GM23248 (cell line): ENCODE measurements around the gene GTF3C5.

Experiments used
- EZH2 ChIP-seq: fragments of 200-600 bp; sonication (generic); IDR thresholded peaks from 2 replicates; pipeline ENCODE4 v1.6.1; 2018; ENCODE audit warnings: antibody characterized with exemption, mild to moderate bottlenecking; ENCODE audit not compliant: insufficient read depth, poor library complexity, severe bottlenecking
- EZH2phosphoT487 ChIP-seq: fragments of 200-600 bp; sonication (generic); IDR thresholded peaks from 2 replicates; pipeline ENCODE4 v1.6.1; 2018; ENCODE audit warnings: antibody characterized with exemption, moderate library complexity, mild to moderate bottlenecking, low read depth; ENCODE audit not compliant: insufficient read depth

GRCh38 chr9:133004999-133005760 lies 25.6 kb upstream of the GTF3C5 start:
- no peak for TF ChIP-seq EZH2
- no peak for TF ChIP-seq EZH2phosphoT487
